Ramos (cell line): ENCODE measurements around the gene PSME3IP1.

Experiments
- in situ Hi-C: fragments of 300-500 bp; cut with MboI; formaldehyde crosslinking; loops from one replicate; pipeline ENCODE4 v1.14.3; 2022; ENCODE audit warnings: low sequenced_read_pairs; ENCODE audit not compliant: unreplicated experiment

Gene PSME3IP1

DNA sequence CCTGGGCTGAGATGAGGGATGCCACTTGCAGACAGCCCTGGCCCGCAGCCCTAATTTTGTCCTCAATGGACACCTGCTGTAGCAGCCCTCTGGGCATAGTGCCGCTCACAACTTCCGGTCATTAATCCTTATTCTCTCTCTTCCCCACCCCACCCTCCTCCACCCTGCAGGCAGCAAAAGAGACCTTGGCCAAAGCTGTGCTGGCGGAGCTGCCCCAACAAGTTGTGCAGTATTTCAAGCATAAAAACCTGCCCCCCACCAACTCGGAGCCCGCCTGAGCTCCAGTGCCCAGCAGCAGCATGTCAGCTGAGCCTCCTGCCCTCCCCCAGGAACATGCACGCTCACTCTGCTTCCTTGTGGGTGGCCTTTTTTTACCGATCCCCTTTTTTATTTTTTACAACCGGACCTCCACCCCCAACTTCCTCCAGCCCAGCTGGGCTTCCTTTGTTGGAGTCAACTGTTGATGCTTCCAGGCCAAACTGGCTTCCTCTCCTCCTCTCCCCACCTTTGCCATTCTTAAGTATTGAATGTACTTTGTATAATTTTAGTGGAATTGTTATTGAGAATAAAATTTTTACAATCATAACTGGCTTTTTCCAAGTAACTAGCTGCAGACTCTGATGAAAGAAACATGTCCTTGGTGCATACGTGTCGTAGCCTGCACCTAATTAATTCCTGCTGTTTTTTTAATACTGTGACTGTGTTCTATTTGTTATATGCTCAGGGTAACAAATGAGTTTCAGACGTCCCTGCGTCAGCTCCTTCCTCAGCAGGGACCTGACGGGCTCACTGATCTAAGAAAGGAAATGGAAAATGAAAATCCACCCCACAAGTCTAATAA lies 38.2 kb downstream of the PSME3IP1 start:
- in situ Hi-C loops, result no loop called here

DNA sequence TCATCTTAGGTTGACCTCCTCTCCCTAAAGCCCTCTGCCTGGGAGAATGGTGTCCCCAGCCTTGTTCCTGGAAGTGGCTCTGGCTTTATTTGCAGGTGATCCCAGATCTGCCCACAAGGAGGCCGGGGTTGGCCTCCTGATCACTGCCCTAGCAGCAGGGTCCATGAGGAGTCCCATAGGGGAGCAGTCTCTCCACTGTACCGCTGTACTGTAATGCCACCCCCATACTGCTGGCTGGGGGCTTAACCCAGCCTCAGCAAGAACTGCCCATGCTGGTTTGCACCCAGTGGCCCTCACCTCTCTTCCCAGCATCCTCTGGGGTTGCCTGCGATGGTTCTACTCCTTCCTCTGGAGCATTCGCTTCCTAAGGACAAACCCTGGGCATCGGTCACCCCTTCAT lies 39.1 kb downstream of the PSME3IP1 start:
- in situ Hi-C loops, result no loop called here

DNA sequence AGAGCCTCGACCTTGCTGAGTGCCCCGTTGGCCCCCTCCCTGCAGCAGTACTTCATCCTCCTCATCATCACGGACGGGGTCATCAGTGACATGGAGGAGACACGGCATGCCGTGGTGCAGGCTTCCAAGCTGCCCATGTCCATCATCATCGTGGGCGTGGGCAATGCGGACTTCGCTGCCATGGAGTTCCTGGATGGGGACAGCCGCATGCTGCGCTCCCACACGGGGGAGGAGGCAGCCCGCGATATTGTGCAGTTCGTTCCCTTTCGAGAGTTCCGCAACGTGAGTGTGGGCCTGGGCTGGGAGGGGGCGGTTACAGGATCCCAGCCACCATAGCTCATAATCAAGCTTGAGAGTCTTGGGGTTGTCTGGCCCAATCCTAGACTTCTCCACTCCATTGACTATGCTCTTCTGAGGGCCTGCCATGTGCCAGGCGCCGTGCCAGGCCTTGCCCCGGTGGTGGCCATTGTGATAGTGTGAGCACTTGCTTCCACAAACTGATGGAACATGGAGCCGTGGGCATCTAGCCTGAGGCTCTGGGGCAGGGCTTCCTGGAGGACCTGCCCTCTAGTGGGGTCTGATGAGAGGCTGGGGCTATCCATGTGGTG lies 39.7 kb downstream of the PSME3IP1 start:
- in situ Hi-C loops, result no loop called here

DNA sequence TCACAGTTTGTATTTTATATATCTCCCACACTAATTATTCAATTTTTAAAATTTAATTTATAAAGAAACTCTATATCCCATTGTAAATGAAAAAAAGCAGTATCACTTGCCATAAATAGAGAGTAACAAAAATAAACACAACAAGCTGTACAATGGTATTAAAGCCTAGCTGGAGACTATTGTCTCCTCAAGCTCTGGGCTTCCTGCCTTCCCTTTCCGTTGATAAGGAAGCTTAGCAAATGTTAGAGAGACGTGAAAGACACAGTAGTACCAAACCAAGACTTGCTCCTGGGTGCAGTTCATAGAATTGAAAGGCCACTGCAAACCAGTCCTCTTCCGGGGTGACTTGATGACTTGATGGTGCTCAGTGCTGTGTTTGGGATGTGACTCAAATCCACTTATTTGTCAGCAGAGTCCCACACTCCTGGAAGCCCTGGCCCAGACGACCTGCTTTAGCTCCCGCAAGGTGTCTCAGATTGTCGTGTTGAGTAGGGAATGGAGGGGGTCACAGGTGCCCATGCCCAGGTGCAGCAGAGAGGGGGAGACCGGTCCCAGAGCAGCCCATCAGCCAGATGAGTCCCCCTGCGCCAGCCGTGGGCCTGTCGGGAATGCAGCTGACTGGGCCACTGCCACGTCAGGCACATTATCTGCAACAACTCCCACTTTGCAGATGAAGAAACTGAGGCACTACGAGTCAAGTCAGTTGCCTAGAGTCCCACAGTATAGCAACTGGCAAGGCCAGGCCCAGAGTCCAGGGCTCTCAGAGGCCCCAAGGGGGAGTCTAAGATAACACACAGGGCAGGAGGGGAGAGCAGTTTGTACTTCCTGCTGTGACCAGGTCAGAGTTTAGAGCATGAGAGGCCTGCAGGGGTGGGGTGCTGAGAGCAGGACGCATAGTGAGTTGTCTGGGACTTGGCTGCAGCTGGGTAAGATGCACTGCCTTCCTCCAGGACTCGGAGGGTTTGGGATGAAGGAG lies 40.5 kb downstream of the PSME3IP1 start:
- in situ Hi-C loops, result no loop called here

DNA sequence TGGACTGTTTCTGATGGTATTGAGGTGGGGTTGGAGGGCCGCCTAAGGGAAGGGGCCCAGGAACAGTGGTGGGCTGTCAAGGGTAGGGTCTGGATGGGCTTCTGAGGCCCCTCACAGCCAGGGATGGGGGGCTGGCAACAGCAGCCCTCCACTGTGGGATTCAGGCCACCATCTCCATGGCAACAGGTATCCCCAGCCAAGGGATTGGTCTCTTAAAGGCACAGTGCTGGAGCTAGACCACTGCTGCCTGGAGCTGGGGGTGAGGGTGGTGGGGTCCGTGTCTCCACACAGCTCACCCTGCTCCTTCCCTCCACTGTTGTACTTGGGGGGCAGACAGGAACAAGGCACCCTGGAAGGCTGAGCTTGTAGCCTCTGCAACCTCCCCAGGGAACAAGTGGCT lies 41.8 kb downstream of the PSME3IP1 start:
- in situ Hi-C loops, result no loop called here

DNA sequence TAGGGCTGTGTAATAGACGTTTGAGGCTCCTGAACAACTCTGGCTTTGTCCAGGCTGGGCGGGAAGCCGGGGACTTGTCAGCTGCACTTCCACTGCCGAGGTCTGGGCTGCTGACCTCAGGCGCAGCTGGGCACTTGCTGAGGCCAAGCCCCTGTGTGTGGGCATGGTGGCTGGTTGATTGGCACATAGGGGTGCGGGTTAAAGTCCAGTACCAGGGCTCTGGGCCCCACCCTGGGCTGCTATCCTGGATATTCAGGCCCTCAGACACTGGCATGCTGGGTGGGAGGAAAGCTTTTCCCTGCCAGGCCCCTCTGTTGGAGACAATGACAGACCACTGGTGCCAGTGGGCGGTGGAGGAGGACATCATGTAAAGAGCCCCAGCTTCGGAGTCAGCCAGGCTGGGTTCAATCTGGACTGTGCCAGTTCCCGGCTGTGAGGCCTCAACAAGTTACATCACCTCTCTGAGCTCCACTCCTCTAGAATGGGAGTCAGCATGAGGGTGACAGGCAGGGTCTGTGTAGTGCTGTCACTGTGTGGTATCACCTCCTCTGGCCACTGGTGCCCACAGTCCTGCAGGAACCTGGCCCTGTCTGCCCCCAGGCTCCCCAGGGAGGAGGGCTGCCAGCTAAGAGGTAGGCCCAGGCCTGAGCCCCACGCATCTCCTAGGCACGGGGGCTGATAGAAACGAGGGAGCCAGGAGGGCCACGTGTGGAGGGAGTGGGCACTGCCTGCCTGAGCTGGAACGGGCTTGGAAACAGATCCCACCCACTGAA lies 42.5 kb downstream of the PSME3IP1 start:
- in situ Hi-C loops, result no loop called here

DNA sequence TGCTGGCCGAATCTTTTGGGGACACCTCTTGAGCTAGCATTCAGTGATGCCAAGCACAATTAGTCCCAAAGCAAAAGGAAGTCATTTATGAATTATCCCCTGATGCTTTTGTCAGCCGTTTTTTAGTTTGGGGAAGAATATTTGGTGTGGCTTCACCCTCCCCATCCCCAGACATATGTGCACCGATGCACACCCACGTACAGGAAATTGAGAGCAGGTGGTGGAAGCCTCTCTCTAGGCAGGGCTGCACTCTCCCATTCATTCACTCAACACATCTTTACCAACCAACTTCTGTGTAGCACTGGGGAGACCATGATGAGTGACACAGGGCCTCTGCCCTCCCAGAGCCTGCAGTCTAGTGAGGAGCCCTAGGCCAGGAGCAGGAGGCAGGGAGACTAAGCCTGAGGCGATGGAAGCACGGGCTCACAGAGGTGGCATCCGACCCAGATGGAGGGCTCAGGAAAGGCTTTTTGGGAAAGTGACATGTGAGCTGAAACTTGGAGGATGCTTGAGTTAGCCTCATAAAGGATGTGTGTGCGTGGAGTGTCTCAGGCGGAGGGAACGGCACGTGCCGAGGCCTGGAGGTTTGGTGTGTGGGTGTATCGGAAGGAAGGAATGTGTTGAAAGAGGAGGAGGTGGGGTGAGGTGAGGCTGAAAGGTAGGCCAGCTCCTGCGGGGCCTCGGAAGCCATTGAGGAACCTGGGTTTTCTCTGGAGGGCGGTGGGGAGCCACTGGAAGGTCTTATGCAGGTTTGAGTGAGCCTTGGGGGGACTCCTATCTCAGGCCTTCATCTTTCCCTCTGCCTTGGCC lies 43.8 kb downstream of the PSME3IP1 start:
- in situ Hi-C loops, result no loop called here

DNA sequence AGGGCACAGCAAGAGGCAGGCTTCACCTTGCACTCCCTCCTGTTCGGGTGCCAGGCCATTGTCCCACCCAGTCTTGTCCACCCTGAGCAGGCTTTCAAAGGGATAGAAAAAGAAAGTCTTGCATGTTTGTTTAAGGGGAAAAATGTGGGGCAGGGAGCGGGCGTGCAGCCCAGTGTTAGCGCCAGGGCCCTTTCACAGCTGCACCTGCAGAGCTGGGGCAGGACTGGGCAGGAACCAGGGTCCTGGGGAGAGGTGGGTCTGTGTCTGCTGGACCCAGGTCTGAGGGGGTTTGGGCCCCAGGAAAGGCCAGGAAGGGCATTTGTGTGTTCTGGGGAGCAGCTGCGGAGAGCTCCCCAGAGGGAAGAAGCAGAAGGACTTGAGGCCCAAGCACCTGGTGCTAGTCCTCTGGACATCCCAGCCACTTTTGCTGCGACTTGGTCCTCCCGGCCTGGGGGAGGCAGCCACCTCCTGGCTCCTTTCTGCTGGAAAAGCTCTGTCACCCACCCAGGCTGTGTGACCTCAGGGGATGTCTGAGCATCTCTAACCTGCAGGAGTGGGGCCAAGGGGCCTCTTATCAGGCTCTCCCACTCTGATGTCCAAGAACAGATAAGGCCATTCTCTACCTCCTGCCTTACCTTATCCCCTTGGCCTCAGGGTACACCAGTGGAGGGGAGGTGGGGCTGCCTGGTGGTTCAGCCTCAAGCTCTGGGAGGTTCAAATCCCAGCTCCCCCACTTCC lies 44.7 kb downstream of the PSME3IP1 start:
- in situ Hi-C loops, result no loop called here

DNA sequence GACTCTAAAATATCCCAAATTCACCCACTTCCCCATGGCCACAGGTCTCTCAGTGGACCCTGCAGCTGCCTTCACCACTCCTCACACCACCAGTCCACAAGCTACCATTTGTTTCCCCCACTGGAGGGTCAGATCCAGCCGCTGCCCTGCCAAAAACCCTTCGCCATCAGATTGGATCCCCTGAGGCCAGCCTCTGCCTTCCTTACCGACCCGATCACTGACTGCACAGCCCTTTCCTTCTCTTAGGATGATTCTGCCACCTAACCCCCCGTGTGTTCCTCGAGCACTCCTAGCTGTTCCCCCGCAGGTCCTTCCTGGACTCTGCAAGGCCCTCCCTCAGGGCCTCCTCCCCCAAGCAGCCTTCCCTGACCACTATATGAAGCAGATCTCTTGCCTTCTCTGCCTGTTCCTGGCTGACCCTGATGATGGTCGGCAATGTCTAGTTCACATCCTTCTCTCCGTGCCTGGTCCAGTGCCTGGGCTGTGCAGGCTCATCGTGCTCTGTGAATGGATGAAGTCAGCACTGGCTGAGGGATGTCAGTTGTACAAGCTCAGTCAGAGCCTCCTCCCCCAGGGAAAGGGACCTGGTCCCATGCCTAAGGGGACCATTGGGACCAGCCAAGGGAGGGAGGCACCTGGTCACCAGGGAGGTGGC lies 47.4 kb downstream of the PSME3IP1 start:
- in situ Hi-C loops, result no loop called here

DNA sequence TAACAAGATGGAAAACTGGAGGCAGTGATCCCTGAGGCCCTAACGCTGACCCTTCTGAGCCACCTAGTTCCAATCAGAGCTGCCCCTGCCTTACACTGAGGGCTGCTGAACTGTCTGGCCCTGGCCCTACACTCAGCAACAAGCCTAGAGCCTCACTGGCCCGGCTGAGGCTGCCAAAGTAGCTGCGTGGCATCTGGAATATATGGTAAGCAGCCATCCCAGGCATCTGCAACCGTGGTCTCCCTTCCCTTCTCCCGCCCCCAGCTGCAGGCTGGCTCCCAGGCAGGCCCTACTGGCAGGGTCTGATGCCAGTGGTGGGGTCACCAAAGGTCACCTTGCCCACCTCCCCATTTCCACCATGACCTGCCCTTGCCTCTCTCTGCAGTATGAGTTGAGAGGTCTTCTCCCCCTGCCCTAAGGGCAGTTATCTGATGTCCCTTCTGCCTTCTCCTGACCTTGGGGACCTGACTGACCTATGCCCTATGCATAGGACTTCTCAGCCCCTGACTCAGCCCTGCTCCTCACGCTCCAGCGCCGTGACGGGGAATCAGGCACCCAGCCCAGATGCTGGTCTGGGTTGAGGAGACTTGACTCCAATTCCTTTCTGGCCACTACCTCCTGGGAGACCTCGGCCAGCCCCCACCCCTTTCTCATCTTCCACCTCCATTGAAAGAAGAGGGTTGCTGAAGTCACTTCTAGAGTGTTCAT lies 48.1 kb downstream of the PSME3IP1 start:
- in situ Hi-C loops, result no loop called here

DNA sequence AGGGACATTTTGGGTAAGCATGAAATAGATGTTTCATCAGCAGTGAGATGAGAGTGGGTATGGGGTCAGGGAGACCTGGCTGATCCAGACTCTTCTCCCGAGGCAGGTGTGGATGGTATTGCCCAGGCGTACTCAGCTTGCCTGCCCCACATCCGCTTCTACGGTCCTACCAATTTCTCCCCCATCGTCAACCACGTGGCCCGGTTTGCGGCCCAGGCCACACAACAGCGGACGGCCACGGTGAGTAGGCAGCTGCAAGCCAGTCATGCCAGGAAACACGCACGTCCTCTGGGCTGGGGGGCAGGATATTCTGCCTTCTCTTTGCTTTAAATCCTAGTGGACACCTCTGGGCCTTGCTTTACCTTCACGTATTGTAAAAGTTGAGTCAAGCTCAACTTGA lies 48.8 kb downstream of the PSME3IP1 start:
- in situ Hi-C loops, result no loop called here

DNA sequence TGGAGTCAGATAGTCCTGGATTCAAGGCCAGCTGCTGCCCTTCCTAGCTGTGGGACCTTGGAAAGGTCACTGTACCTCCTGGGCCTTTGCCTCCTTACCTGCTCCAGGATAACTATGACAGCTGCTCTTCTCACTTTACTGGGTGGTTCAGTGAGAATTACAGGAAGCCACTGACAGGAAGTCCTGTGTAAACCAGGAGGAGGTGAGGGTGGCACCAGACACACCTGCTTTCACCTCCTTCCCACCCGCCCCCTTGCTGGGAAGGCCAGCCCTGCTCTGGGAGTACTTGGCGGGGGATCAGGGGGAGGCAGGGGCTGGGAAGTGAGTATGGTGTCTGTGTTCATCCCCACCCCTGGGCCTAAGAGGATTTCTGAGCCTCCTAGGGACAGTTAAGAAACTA lies 50.9 kb downstream of the PSME3IP1 start:
- in situ Hi-C loops, result no loop called here

DNA sequence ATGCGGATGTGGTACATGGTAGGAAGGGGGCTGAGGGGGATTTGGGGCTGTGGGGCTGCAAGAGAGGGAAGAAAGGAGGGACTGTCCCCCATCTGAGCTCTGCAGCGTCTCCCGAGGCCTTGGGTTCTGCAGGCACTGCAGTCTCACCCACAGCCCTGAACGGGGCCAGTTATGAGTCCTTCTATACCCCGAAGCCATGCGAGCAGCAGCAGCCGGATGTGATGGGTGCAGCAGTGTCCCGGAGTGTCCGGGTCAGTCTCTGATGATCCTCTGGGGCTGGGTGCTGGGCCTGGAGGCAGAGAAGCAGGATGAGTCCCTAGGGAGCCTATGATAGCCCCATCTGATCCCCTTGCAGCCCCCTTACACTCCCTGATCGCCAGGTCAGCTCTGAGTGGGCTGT lies 52.0 kb downstream of the PSME3IP1 start:
- in situ Hi-C loops, result no loop called here

DNA sequence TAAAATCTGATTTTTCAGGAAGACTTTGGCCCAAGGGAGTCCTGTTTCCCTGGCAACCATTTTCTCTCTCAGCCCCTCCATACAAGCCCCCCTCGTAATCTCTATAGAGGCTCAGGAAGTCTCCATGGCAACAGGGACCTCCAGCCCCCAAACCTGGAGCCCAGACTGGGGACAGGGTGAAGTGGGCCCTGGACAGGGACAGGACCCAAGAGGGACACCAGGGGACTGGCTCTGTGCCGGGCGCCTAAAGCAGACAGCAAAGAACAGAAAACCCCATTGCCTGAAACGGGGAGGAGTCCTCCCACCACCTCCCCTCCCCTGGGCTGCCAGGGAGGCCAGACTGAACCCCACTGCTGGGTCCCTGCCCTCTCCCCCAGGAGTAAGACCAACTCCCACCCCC lies 52.8 kb downstream of the PSME3IP1 start:
- in situ Hi-C loops, result no loop called here

DNA sequence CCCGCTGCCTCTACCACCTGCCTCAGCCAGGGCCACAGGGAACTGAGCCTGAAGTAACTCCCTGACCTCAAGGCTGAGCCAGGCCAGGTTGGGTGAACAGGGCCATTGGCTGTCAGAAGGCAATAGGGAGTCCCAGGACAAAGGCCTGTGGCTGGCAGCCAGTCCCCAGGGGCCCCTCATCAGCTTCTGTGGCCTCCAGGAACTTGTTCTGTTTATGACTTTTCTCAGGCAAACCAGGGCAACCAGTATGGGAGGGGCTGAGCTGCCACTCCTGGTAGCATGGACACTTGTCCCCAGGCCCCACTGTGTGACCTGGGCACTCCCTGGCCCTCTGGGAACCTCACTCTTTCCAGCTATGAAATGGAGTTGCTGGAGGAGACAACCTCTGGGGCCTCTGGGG lies 53.4 kb downstream of the PSME3IP1 start:
- in situ Hi-C loops, result no loop called here

DNA sequence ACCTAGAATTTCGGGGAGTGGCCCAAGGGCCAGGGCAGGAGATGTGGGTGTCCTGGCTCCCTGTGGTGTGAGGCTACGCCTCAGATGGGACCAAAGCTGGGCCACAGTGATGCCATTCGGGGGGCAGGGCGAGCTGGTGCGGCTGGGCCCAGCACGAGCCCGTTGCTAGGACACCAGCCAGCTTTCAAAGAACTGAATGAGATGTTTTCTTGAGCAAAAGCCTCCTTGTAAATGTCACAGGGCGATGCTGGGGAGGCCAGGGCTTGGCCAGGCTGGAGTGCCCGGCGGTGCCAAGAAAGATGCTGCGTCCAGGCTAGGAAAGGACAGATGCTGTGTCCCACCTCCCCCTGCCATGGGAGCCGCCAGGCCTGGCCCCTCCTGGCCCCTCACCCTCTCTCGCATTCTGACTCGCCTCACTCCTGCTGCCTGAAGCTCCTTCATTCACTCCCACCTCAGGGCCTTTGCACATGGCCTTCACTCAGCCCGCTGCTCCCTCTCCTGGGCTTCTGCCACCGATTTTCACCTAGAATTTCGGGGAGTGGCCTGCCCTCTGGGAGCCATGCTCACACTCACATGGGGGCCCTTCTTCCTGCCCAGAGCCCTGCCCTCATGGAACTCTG lies 54.4 kb downstream of the PSME3IP1 start:
- in situ Hi-C loops, result no loop called here

DNA sequence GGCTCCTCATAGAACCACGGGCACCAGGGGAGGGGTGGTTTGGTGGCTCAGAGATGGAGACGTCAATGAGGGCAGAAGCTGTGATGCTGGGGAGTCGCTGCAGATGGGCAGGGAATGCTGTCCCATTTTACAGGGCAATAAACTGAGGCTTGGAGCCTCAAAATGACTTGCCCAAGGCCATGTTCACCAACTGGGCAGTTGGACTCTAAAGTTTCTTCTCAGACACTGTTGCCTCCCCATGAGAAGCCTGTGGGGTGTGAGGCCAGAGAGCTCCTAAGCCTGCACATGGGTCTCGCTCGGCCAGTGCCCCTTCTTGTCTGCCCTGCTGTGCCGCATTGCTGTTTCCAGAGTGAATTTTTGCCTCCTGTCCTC lies 54.9 kb downstream of the PSME3IP1 start:
- in situ Hi-C loops, result no loop called here
